Right atrium auricular region (tissue), 2 donors: ENCODE results near the gene TMEM140. TPM values are rescaled to one million over a fixed set of nuclear protein-coding genes. Genes with fewer than 3 reads are reported as not detected.
A peak's percentile ranks its signal among the peaks of the same experiment; 100 is the strongest.

Source experiments
- DNase-seq: peaks from one replicate; pipeline ENCODE4 v3.0.0-alpha.2; 2019; ENCODE audit warnings: low spot score
- H3K27ac ChIP-seq, 2 donors: fragments of 200-600 bp; sonication (generic); 1 replicate in 1 of 2; 2 replicates in 1 of 2; pipeline ENCODE4 v1.5.1; 2016 to 2019
- H3K27me3 ChIP-seq, 2 donors: fragments of 200-600 bp; sonication (generic); one replicate each; pipeline versions ENCODE4 v1.5.1 to v1.6.0; 2017 to 2019
- H3K36me3 ChIP-seq: fragments of 200-600 bp; sonication (generic); one replicate; pipeline ENCODE4 v1.5.1; 2016
- H3K4me1 ChIP-seq, 2 donors: fragments of 200-600 bp; sonication (generic); one replicate each; pipeline versions ENCODE4 v1.5.1 to v1.6.0; 2017 to 2019
- H3K4me3 ChIP-seq, 2 donors: fragments of 200-600 bp; sonication (generic); 1 replicate in 1 of 2; 2 replicates in 1 of 2; pipeline ENCODE4 v1.5.1; 2017 to 2019; ENCODE audit warnings: mild to moderate bottlenecking in 1 of 2, moderate library complexity in 1 of 2
- H3K9me3 ChIP-seq, 2 donors: fragments of 200-600 bp; sonication (generic); one replicate each; pipeline ENCODE4 v1.5.1; 2019
- CTCF ChIP-seq, 2 donors: fragments of 200-600 bp; sonication (generic); IDR thresholded peaks; one replicate each; pipeline ENCODE4 v1.5.1; 2019; ENCODE audit warnings: antibody characterized with exemption in 2 of 2
- total RNA-seq, 2 donors: library from RNA; depleted of rRNA; stranded (reverse); fragments of >200 nt; gene quantifications; one replicate each; pipeline ENCODE4 v1.1.0, GENCODE V29; 2016

Gene TMEM140
- total RNA-seq, 2 donors from 2014 or later = 10.7 to 14.9 TPM

- Histone ChIP-seq H3K27ac (peak overlapping the region; percentile 66 to 70), H3K4me1 (peaks cover 0 to 52% of the 10 kb centered on the region in 2 donors), H3K9me3 (peaks cover 0 to 15% of the 10 kb centered on the region in 2 donors), H3K4me3 (no peak overlapping the region), H3K36me3 (no peaks in the 10 kb centered on the region), H3K27me3 (no peaks in the 10 kb centered on the region)
- DNase-seq = no peak
- no peak for TF ChIP-seq CTCF (IDR thresholded peaks at IDR 0.05)
Observed at GRCh38 chr7:135158874-135159273, 11.0 kb downstream of the TMEM140 start.

- Histone ChIP-seq H3K27ac (peak overlapping the region; percentile 66 to 70), H3K4me3 (no peak overlapping the region), H3K27me3 (no peaks in the 10 kb centered on the region), H3K4me1 (peaks cover 0 to 58% of the 10 kb centered on the region in 2 donors), H3K36me3 (no peaks in the 10 kb centered on the region), H3K9me3 (peaks cover 0 to 15% of the 10 kb centered on the region in 2 donors)
- DNase-seq = no peak
- no peak for TF ChIP-seq CTCF (IDR thresholded peaks at IDR 0.05)
Observed at GRCh38 chr7:135159359-135160085, 11.7 kb downstream of the TMEM140 start.

GRCh38 chr7:135160098-135160857 is 12.4 kb downstream of the TMEM140 start:
- H3K4me3 ChIP-seq = no peak overlapping the region
- DNase-seq = no peak
- peaks cover 7% of the 10 kb centered on the region for H3K36me3 ChIP-seq
- H3K4me1 ChIP-seq = peaks cover 0 to 66% of the 10 kb centered on the region in 2 donors
- H3K9me3 ChIP-seq = peaks cover 0 to 15% of the 10 kb centered on the region in 2 donors
- no peak for TF ChIP-seq CTCF (IDR thresholded peaks at IDR 0.05)
- H3K27me3 ChIP-seq = no peaks in the 10 kb centered on the region
- H3K27ac ChIP-seq = peak overlapping the region; percentile 66 to 70

- no peak overlapping the region for H3K4me3 ChIP-seq
- H3K4me1 ChIP-seq = peaks cover 0 to 73% of the 10 kb centered on the region in 2 donors
- DNase-seq = no peak
- no peaks in the 10 kb centered on the region for H3K27me3 ChIP-seq
- peaks cover 0 to 7% of the 10 kb centered on the region in 2 donors for H3K9me3 ChIP-seq
- H3K27ac ChIP-seq = peak overlapping the region; percentile 66 to 70
- TF ChIP-seq CTCF (IDR thresholded peaks at IDR 0.05) = no peak
- H3K36me3 ChIP-seq = peaks cover 15% of the 10 kb centered on the region
Observed at GRCh38 chr7:135160858-135161653, 13.2 kb downstream of the TMEM140 start.

GRCh38 chr7:135161669-135162068 is 13.8 kb downstream of the TMEM140 start:
- no peaks in the 10 kb centered on the region for H3K27me3 ChIP-seq
- peak overlapping the region; percentile 66 to 70 for H3K27ac ChIP-seq
- no peak for TF ChIP-seq CTCF (IDR thresholded peaks at IDR 0.05)
- peaks cover 0 to 80% of the 10 kb centered on the region in 2 donors for H3K4me1 ChIP-seq
- peaks cover 21% of the 10 kb centered on the region for H3K36me3 ChIP-seq
- H3K4me3 ChIP-seq = no peak overlapping the region
- H3K9me3 ChIP-seq = peaks cover 0 to 2% of the 10 kb centered on the region in 2 donors
- no peak for DNase-seq
